Chondrocyte (in vitro differentiated cells): Measurements from ENCODE around the gene IL21R. TPM values are rescaled to one million over a fixed set of nuclear protein-coding genes. Genes with fewer than 3 reads are reported as not detected.

Experiments used
- DNase-seq: peaks from one replicate; pipeline ENCODE4 v3.0.0; 2021; ENCODE audit warnings: mixed read lengths, low spot score
- H3K27ac Mint-ChIP-seq: one replicate; pipeline ENCODE4 v1.8.0; 2021; ENCODE audit warnings: mild to moderate bottlenecking, moderate library complexity, mixed read lengths; ENCODE audit not compliant: unreplicated experiment
- H3K27me3 Mint-ChIP-seq: 2 replicates; pipeline ENCODE4 v1.8.0; 2021; ENCODE audit warnings: low read depth, mixed read lengths
- H3K36me3 Mint-ChIP-seq: 2 replicates; pipeline ENCODE4 v1.8.0; 2021; ENCODE audit warnings: low read depth, mixed read lengths
- H3K4me1 Mint-ChIP-seq: 2 replicates; pipeline ENCODE4 v1.8.0; 2021; ENCODE audit warnings: low read depth, mild to moderate bottlenecking, mixed read lengths
- H3K4me3 Mint-ChIP-seq: one replicate; pipeline ENCODE4 v1.8.0; 2021; ENCODE audit warnings: mild to moderate bottlenecking, moderate library complexity, mixed read lengths; ENCODE audit not compliant: unreplicated experiment
- H3K9me3 Mint-ChIP-seq: 2 replicates; pipeline ENCODE4 v1.8.0; 2021; ENCODE audit warnings: low read depth, mixed read lengths
- total RNA-seq: library from RNA; stranded (reverse); gene quantifications from 3 replicates; pipeline ENCODE4 v1.2.1, GENCODE V29; 2021
- TF ChIP-seq, protein P1 (sequence below): fragments of 200-600 bp; sonication (generic); IDR thresholded peaks from 2 replicates; pipeline ENCODE4 v1.5.0; 2021; ENCODE audit warnings: antibody characterized with exemption, mild to moderate bottlenecking, moderate library complexity

IL21R gene
- total RNA-seq, 1 donor from 2014 or later = 2.2 TPM

- DNase-seq = peak; percentile 29
- Mint-ChIP-seq H3K4me3 (no peak overlapping the region), H3K9me3 (no peaks in the 10 kb centered on the region), H3K27me3 (no peaks in the 10 kb centered on the region), H3K27ac (no peak overlapping the region), H3K36me3 (peaks cover 4% of the 10 kb centered on the region), H3K4me1 (peaks cover 4% of the 10 kb centered on the region)
- TF ChIP-seq, protein P1, sequence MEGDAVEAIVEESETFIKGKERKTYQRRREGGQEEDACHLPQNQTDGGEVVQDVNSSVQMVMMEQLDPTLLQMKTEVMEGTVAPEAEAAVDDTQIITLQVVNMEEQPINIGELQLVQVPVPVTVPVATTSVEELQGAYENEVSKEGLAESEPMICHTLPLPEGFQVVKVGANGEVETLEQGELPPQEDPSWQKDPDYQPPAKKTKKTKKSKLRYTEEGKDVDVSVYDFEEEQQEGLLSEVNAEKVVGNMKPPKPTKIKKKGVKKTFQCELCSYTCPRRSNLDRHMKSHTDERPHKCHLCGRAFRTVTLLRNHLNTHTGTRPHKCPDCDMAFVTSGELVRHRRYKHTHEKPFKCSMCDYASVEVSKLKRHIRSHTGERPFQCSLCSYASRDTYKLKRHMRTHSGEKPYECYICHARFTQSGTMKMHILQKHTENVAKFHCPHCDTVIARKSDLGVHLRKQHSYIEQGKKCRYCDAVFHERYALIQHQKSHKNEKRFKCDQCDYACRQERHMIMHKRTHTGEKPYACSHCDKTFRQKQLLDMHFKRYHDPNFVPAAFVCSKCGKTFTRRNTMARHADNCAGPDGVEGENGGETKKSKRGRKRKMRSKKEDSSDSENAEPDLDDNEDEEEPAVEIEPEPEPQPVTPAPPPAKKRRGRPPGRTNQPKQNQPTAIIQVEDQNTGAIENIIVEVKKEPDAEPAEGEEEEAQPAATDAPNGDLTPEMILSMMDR = no peak
These were observed 36.0 kb downstream of the IL21R start for GRCh38 chr16:27437946-27438345.

GRCh38 chr16:27439271-27440018 is 37.5 kb downstream of the IL21R start:
- DNase-seq = peak; percentile 63
- Mint-ChIP-seq H3K27ac (no peak overlapping the region), H3K27me3 (no peaks in the 10 kb centered on the region), H3K4me3 (no peak overlapping the region), H3K4me1 (peaks cover 11% of the 10 kb centered on the region), H3K9me3 (peaks cover 3% of the 10 kb centered on the region), H3K36me3 (peaks cover 7% of the 10 kb centered on the region)
- TF ChIP-seq, protein P1 = no peak

GRCh38 chr16:27441276-27441675 is 39.3 kb downstream of the IL21R start:
- no peaks in the 10 kb centered on the region for H3K27me3 Mint-ChIP-seq
- H3K4me1 Mint-ChIP-seq = peaks cover 11% of the 10 kb centered on the region
- TF ChIP-seq, protein P1 = no peak
- DNase-seq = peak; percentile 34
- H3K27ac Mint-ChIP-seq = no peak overlapping the region
- H3K36me3 Mint-ChIP-seq = peaks cover 11% of the 10 kb centered on the region
- no peak overlapping the region for H3K4me3 Mint-ChIP-seq
- peaks cover 3% of the 10 kb centered on the region for H3K9me3 Mint-ChIP-seq

DNA sequence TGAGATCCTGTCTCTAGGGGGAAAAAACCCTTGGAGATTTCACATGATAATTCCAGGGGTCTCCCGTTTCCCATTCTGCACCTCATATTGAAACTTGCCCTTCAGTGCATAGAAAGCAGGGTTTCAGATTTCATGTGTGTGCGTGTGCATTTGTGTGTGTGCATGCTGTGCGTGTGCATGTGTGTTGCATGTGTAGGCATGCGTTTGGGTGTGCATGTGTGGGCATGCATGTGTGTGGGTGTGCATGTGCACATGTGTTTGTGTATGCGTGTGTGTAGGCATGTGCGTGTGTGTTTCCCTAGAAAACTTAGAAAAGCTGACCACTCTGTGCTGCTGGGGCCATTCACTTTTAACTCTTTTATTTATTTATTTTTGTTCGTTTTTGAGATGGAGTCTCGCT is 40.0 kb downstream of the IL21R start:
- peaks cover 11% of the 10 kb centered on the region for H3K4me1 Mint-ChIP-seq
- H3K4me3 Mint-ChIP-seq = no peak overlapping the region
- TF ChIP-seq, protein P1 = no peak
- H3K36me3 Mint-ChIP-seq = peaks cover 11% of the 10 kb centered on the region
- peaks cover 3% of the 10 kb centered on the region for H3K9me3 Mint-ChIP-seq
- H3K27me3 Mint-ChIP-seq = no peaks in the 10 kb centered on the region
- DNase-seq = peak; percentile 33
- no peak overlapping the region for H3K27ac Mint-ChIP-seq

DNA sequence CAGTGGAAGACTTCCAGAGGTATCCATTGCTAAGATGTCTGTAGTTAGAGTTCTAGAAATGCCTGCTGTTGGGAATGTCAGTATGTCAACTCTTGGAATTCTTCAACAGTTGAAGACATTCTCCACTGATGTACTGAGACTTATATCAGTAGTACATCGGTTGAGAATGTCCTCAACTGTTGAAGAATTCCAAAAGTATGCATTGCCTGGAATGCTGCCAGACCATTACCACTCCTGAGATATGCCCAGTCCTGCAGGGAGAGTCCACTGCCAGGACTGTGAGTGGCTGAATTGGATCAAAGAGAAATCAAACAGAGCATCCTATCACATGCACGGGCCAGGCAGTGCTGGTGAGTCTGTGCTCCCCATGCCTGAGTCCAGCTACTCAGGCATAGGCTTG is 42.0 kb downstream of the IL21R start:
- H3K4me3 Mint-ChIP-seq = no peak overlapping the region
- no peak for DNase-seq
- TF ChIP-seq, protein P1 = no peak
- peaks cover 13% of the 10 kb centered on the region for H3K36me3 Mint-ChIP-seq
- no peaks in the 10 kb centered on the region for H3K27me3 Mint-ChIP-seq
- H3K27ac Mint-ChIP-seq = peak overlapping the region; percentile 13
- peaks cover 3% of the 10 kb centered on the region for H3K9me3 Mint-ChIP-seq
- peaks cover 11% of the 10 kb centered on the region for H3K4me1 Mint-ChIP-seq
